CD14-positive monocyte (primary cell): ENCODE data around the gene ZNF212. TPM values are rescaled to one million over a fixed set of nuclear protein-coding genes. Genes with fewer than 3 reads are reported as not detected.

Experiments
- DNase-seq, 3 donors: peaks; one replicate each; pipeline ENCODE4 v3.0.0-alpha.2; 2011 to 2022
- H2AFZ ChIP-seq: 2 replicates; pipeline ENCODE4 v1.6.0; 2012; ENCODE audit warnings: mild to moderate bottlenecking, low read depth, low read length, inconsistent platforms; ENCODE audit not compliant: insufficient read depth, poor library complexity, severe bottlenecking
- H3K27ac ChIP-seq, 2 donors: 1 replicate in 1 of 2; 2 replicates in 1 of 2; pipeline ENCODE4 v1.5.1; 2012 to 2013; ENCODE audit warnings: low read length in 2 of 2, control low read depth in 1 of 2, inconsistent platforms in 1 of 2, low read depth in 1 of 2, mild to moderate bottlenecking in 1 of 2
- H3K27me3 ChIP-seq, 2 donors: one replicate each; pipeline versions ENCODE4 v1.6.0 to v1.6.1; 2011 to 2013; ENCODE audit warnings: low read length in 2 of 2; ENCODE audit not compliant: control insufficient read depth in 2 of 2, insufficient read depth in 2 of 2
- H3K36me3 ChIP-seq, 2 donors: replicated peaks in 1 of 2; 1 replicate in 1 of 2; 2 replicates in 1 of 2; pipeline versions ENCODE4 v1.5.1 to v1.6.1; 2012 to 2013; ENCODE audit warnings: low read length in 2 of 2, control low read depth in 1 of 2, inconsistent platforms in 1 of 2, mild to moderate bottlenecking in 1 of 2; ENCODE audit not compliant: insufficient read depth in 2 of 2, control insufficient read depth in 1 of 2
- H3K4me1 ChIP-seq, 2 donors: 1 replicate in 1 of 2; 2 replicates in 1 of 2; pipeline versions ENCODE4 v1.5.1 to v1.6.1; 2012 to 2013; ENCODE audit warnings: low read length in 2 of 2, control low read depth in 1 of 2, inconsistent platforms in 1 of 2, mild to moderate bottlenecking in 1 of 2, moderate library complexity in 1 of 2; ENCODE audit not compliant: insufficient read depth in 2 of 2, control insufficient read depth in 1 of 2
- H3K4me2 ChIP-seq: replicated peaks from 2 replicates; pipeline ENCODE3; 2012; ENCODE audit warnings: low read length, moderate library complexity, mild to moderate bottlenecking; ENCODE audit not compliant: poor library complexity, severe bottlenecking; ENCODE audit errors: extremely low read depth
- H3K4me3 ChIP-seq, 3 experiments: fragments of 200-600 bp in 1 of 3; sonication (generic) in 1 of 3; replicated peaks in 1 of 3; 1 replicate in 2 of 3; 2 replicates in 1 of 3; pipeline ENCODE4 v1.5.1; 2011 to 2013; ENCODE audit warnings: low read length in 3 of 3, mild to moderate bottlenecking in 3 of 3, control low read depth in 2 of 3, low read depth in 2 of 3, inconsistent platforms in 1 of 3, moderate library complexity in 1 of 3
- H3K79me2 ChIP-seq: 2 replicates; pipeline ENCODE4 v1.6.0; 2012; ENCODE audit warnings: mild to moderate bottlenecking, control low read depth, inconsistent platforms, low read length, moderate library complexity; ENCODE audit not compliant: insufficient read depth
- H3K9ac ChIP-seq: 2 replicates; pipeline ENCODE4 v1.6.0; 2017; ENCODE audit warnings: low read length, mild to moderate bottlenecking; ENCODE audit not compliant: insufficient read depth, poor library complexity, severe bottlenecking
- H3K9me3 ChIP-seq, 2 donors: replicated peaks in 1 of 2; 1 replicate in 1 of 2; 2 replicates in 1 of 2; pipeline versions ENCODE4 v1.5.1 to v1.6.1; 2012 to 2013; ENCODE audit warnings: low read length in 2 of 2, control low read depth in 1 of 2; ENCODE audit not compliant: control insufficient read depth in 1 of 2, insufficient read depth in 1 of 2
- H4K20me1 ChIP-seq: 2 replicates; pipeline ENCODE4 v1.6.0; 2012; ENCODE audit warnings: mild to moderate bottlenecking, low read length, control low read depth, moderate library complexity; ENCODE audit not compliant: insufficient read depth
- H3K27ac Mint-ChIP-seq, 7 donors: one replicate each; pipeline ENCODE4 v1.8.0; 2020; ENCODE audit warnings: mild to moderate bottlenecking in 7 of 7, mixed read lengths in 7 of 7, moderate library complexity in 6 of 7, inconsistent platforms in 2 of 7
- H3K27me3 Mint-ChIP-seq, 3 donors: one replicate each; pipeline ENCODE4 v1.8.0; 2021 to 2022; ENCODE audit warnings: low read depth in 3 of 3, mild to moderate bottlenecking in 3 of 3, mixed read lengths in 3 of 3, moderate library complexity in 3 of 3, inconsistent platforms in 1 of 3
- H3K36me3 Mint-ChIP-seq, 2 donors: one replicate each; pipeline ENCODE4 v1.8.0; 2020; ENCODE audit warnings: mixed read lengths in 2 of 2, inconsistent platforms in 1 of 2, mild to moderate bottlenecking in 1 of 2
- H3K4me1 Mint-ChIP-seq: one replicate; pipeline ENCODE4 v1.8.0; 2020; ENCODE audit warnings: mild to moderate bottlenecking, mixed read lengths
- H3K4me3 Mint-ChIP-seq, 2 donors: one replicate each; pipeline ENCODE4 v1.8.0; 2020; ENCODE audit warnings: mild to moderate bottlenecking in 2 of 2, mixed read lengths in 2 of 2, moderate library complexity in 1 of 2
- H3K9me3 Mint-ChIP-seq, 7 donors: one replicate each; pipeline ENCODE4 v1.8.0; 2020 to 2022; ENCODE audit warnings: mixed read lengths in 7 of 7, mild to moderate bottlenecking in 6 of 7, moderate library complexity in 6 of 7, inconsistent platforms in 2 of 7
- WGBS: methylation state at CpG from one replicate; pipeline ENCODE4 v1.1.5; 2013; ENCODE audit warnings: missing lambda C conversion rate; ENCODE audit not compliant: insufficient coverage; 5-methylcytosine and 5-hydroxymethylcytosine counted together
- intact Hi-C, 2 donors: fragments of 100-400 bp; cut with micrococcal nuclease; formaldehyde crosslinking; loops; one replicate each; pipeline versions ENCODE4 v1.15.0 to v1.15.1; 2023
- polyA plus RNA-seq, 3 donors: library from polyadenylated mRNA; depleted of rRNA in 1 of 3; unstranded in 2 of 3; stranded (reverse) in 1 of 3; fragments of 300-500 nt in 2 of 3; fragments of >200 nt in 1 of 3; fragmentation: Illumina TruSeq in 2 of 3; gene quantifications; 1 replicate in 2 of 3; 2 replicates in 1 of 3; pipeline ENCODE4 v1.2.3, GENCODE V29; 2012 to 2021
- TF ChIP-seq, protein P1 (sequence below): fragments of 200-600 bp; IDR thresholded peaks from one replicate; pipeline ENCODE4 v1.8.0; 2022; ENCODE audit warnings: antibody characterized with exemption, mild to moderate bottlenecking

ZNF212 gene
- polyA plus RNA-seq, 3 donors: 1.6 to 5.9 (median 2.3) TPM

DNA sequence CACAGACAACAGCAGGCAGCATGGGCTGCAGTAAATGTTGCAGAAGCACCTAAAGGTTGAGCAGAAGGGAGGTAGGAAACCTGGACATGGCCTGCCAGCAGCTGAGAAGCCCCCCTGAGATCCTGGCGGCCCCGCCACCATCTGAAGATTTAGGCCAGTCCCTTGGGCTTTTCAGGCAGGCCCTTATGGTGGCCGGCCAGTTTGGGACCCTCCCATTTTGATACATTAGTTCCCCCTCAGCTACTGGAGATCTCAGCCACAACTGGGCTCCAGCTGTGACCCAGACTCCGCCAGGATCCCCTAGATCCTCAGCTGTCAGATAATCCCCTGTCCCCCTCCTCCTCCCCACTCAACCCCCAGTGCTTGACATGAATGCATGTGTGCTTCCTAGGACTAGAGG, 56.9 kb downstream of the ZNF212 start:
- Histone ChIP-seq H3K79me2 (no peaks in the 10 kb centered on the region), H3K27ac (no peak overlapping the region), H2AFZ (no peak overlapping the region), H3K36me3 (no peaks in the 10 kb centered on the region), H3K4me3 (no peak overlapping the region), H3K4me1 (no peaks in the 10 kb centered on the region), H3K9me3 (peaks cover 0 to 8% of the 10 kb centered on the region in 2 donors), H3K4me2 (no peak overlapping the region), H4K20me1 (no peaks in the 10 kb centered on the region), H3K27me3 (no peaks in the 10 kb centered on the region), H3K9ac (no peak overlapping the region)
- peak overlapping the region in 1 of 7 donors; percentile 62 for H3K27ac Mint-ChIP-seq
- H3K27me3 Mint-ChIP-seq: peaks cover 0 to 5% (median 4%) of the 10 kb centered on the region in 3 donors
- 92% methylated on average over 4 of the region's 4 CpGs for WGBS
- no peaks in the 10 kb centered on the region for H3K4me1 Mint-ChIP-seq
- H3K4me3 Mint-ChIP-seq: no peak overlapping the region
- TF ChIP-seq, protein P1, sequence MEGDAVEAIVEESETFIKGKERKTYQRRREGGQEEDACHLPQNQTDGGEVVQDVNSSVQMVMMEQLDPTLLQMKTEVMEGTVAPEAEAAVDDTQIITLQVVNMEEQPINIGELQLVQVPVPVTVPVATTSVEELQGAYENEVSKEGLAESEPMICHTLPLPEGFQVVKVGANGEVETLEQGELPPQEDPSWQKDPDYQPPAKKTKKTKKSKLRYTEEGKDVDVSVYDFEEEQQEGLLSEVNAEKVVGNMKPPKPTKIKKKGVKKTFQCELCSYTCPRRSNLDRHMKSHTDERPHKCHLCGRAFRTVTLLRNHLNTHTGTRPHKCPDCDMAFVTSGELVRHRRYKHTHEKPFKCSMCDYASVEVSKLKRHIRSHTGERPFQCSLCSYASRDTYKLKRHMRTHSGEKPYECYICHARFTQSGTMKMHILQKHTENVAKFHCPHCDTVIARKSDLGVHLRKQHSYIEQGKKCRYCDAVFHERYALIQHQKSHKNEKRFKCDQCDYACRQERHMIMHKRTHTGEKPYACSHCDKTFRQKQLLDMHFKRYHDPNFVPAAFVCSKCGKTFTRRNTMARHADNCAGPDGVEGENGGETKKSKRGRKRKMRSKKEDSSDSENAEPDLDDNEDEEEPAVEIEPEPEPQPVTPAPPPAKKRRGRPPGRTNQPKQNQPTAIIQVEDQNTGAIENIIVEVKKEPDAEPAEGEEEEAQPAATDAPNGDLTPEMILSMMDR: no peak
- H3K9me3 Mint-ChIP-seq: peaks cover 0 to 8% (median 7%) of the 10 kb centered on the region in 7 donors
- no peaks in the 10 kb centered on the region for H3K36me3 Mint-ChIP-seq
- intact Hi-C loops: no loop called here
- DNase-seq: no peak

GRCh38 chr7:149297034-149297755, 57.7 kb downstream of the ZNF212 start:
- H2AFZ ChIP-seq: no peak overlapping the region
- H3K4me3 Mint-ChIP-seq: no peak overlapping the region
- no peaks in the 10 kb centered on the region for H3K27me3 ChIP-seq
- no peaks in the 10 kb centered on the region for H3K4me1 Mint-ChIP-seq
- H3K4me1 ChIP-seq: no peaks in the 10 kb centered on the region
- peaks cover 1 to 8% (median 8%) of the 10 kb centered on the region in 7 donors for H3K9me3 Mint-ChIP-seq
- TF ChIP-seq, protein P1: no peak
- no peak overlapping the region for H3K27ac Mint-ChIP-seq
- no peaks in the 10 kb centered on the region for H3K36me3 Mint-ChIP-seq
- no peak for DNase-seq
- H3K79me2 ChIP-seq: no peaks in the 10 kb centered on the region
- intact Hi-C loops: no loop called here
- no peak overlapping the region for H3K27ac ChIP-seq
- peaks cover 0 to 8% of the 10 kb centered on the region in 2 donors for H3K9me3 ChIP-seq
- peaks cover 0 to 5% (median 4%) of the 10 kb centered on the region in 3 donors for H3K27me3 Mint-ChIP-seq
- no peaks in the 10 kb centered on the region for H3K36me3 ChIP-seq
- H3K4me3 ChIP-seq: no peak overlapping the region
- WGBS: 97% methylated on average over 4 of the region's 5 CpGs
- H3K4me2 ChIP-seq: no peak overlapping the region
- H3K9ac ChIP-seq: no peak overlapping the region
- H4K20me1 ChIP-seq: no peaks in the 10 kb centered on the region
